Ascending aorta (tissue), 2 donors: ENCODE measurements around the gene RNGTT. TPM values are rescaled to one million over a fixed set of nuclear protein-coding genes. Genes with fewer than 3 reads are reported as not detected.
"Not testable (repeated sequence)": the region's sequence is repeated elsewhere in the genome, so short reads cannot be mapped to it uniquely, and the experiment has no call there.

ENCODE experiments used
- DNase-seq, 2 donors: peaks; one replicate each; pipeline ENCODE4 v3.0.0-alpha.2; 2019; ENCODE audit warnings: low spot score in 2 of 2
- H3K27ac ChIP-seq, 2 donors: fragments of 200-600 bp; sonication (generic); one replicate each; pipeline ENCODE4 v1.5.1; 2016 to 2017; ENCODE audit warnings: mild to moderate bottlenecking in 1 of 2
- H3K27me3 ChIP-seq: fragments of 200-600 bp; sonication (generic); one replicate; pipeline ENCODE4 v1.5.1; 2017
- H3K36me3 ChIP-seq, 2 donors: fragments of 200-600 bp; sonication (generic); one replicate each; pipeline ENCODE4 v1.5.1; 2016
- H3K4me1 ChIP-seq, 2 donors: fragments of 200-600 bp; sonication (generic); one replicate each; pipeline ENCODE4 v1.5.1; 2016 to 2017; ENCODE audit warnings: mild to moderate bottlenecking in 1 of 2
- H3K4me3 ChIP-seq, 2 donors: fragments of 200-600 bp; sonication (generic); one replicate each; pipeline ENCODE4 v1.5.1; 2016 to 2017; ENCODE audit warnings: mild to moderate bottlenecking in 1 of 2
- H3K9me3 ChIP-seq, 2 donors: fragments of 200-600 bp; sonication (generic); one replicate each; pipeline ENCODE4 v1.5.1; 2016
- intact Hi-C: fragments of 100-400 bp; cut with DNase I; formaldehyde crosslinking; loops from one replicate; pipeline ENCODE4 v1.15.1; 2023
- total RNA-seq: library from RNA; depleted of rRNA; stranded (reverse); fragments of >200 nt; gene quantifications from one replicate; pipeline ENCODE4 v1.1.0, GENCODE V29; 2016
- TF ChIP-seq, protein P1 (sequence below), 3 experiments: fragments of 200-600 bp in 2 of 3; fragments of 450-650 bp in 1 of 3; sonication (generic) in 2 of 3; IDR thresholded peaks; one replicate each; pipeline ENCODE4 v1.5.1; 2016 to 2019; ENCODE audit warnings: antibody characterized with exemption in 3 of 3, mild to moderate bottlenecking in 1 of 3, moderate library complexity in 1 of 3

RNGTT gene
- total RNA-seq, 1 donor from 2014 or later: 13.4 TPM

DNA sequence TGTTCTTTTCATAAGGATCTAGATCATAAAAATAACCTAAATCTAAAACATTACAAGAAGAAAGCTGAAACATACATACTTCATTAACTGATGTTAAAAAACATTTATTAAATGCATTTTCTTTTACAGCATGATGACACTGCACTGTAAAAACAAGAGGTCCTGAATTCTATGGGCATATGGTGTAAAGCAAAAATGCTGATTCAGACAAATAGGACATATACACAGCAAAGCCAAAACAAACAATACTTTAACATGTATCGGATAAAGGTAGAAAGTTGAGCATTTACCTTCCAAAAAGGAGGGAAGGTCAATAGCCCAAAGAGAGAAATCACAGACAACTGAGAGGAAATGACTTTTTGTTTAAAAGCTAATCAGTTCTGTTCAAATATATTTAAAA lies 221.5 kb downstream of the RNGTT start:
- TF ChIP-seq, protein P1, sequence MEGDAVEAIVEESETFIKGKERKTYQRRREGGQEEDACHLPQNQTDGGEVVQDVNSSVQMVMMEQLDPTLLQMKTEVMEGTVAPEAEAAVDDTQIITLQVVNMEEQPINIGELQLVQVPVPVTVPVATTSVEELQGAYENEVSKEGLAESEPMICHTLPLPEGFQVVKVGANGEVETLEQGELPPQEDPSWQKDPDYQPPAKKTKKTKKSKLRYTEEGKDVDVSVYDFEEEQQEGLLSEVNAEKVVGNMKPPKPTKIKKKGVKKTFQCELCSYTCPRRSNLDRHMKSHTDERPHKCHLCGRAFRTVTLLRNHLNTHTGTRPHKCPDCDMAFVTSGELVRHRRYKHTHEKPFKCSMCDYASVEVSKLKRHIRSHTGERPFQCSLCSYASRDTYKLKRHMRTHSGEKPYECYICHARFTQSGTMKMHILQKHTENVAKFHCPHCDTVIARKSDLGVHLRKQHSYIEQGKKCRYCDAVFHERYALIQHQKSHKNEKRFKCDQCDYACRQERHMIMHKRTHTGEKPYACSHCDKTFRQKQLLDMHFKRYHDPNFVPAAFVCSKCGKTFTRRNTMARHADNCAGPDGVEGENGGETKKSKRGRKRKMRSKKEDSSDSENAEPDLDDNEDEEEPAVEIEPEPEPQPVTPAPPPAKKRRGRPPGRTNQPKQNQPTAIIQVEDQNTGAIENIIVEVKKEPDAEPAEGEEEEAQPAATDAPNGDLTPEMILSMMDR (IDR thresholded peaks at IDR 0.05): no peak
- Histone ChIP-seq H3K4me3 (no peak overlapping the region), H3K9me3 (no peaks in the 10 kb centered on the region), H3K36me3 (no peaks in the 10 kb centered on the region), H3K4me1 (no peaks in the 10 kb centered on the region), H3K27me3 (no peaks in the 10 kb centered on the region), H3K27ac (no peak overlapping the region)
- no peak for DNase-seq
- intact Hi-C loops: no loop called here

DNA sequence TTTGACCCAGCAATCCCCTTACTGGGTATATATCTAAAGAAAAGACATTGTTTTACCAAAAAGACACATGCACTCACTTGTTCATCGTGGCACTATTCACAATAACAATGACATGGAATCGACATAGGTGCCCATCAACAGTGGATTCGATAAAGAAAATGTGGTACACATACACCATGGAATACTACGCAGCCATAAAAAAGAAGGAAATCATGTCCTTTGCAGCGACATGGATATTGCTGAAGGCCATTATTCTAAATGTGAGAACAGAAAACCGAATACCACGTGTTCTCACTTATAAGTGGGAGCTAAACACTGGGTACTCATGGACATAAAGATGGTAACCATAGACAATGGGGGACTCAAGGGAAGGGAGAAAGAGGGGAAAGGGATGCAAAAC lies 222.3 kb downstream of the RNGTT start:
- no peak overlapping the region for H3K4me3 ChIP-seq
- TF ChIP-seq, protein P1 (IDR thresholded peaks at IDR 0.05): no peak
- no peaks in the 10 kb centered on the region for H3K27me3 ChIP-seq
- intact Hi-C loops: no loop called here
- H3K27ac ChIP-seq: no peak overlapping the region
- H3K36me3 ChIP-seq: no peaks in the 10 kb centered on the region
- H3K9me3 ChIP-seq: no peaks in the 10 kb centered on the region
- DNase-seq: no peak
- no peaks in the 10 kb centered on the region for H3K4me1 ChIP-seq

DNA sequence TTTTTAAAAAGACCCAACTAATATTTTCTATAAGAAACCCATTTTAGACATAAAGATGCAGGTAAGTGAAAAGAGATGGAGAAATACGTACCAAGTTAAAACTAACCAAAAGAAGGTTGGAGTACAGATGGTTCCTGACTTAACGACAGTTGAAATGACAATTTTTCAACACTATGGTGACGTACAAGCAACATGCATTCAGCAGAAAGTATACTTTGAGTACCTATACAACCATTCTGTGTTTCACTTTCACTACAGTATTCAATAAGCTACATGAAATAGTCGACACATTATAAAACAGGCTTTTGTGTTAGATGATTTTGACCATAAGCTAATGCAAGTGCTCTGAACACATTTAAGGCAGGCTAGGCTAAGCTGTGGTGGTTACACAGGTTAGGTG lies 228.9 kb downstream of the RNGTT start:
- TF ChIP-seq, protein P1 (IDR thresholded peaks at IDR 0.05): no peak
- intact Hi-C loops: no loop called here
- H3K36me3 ChIP-seq: no peaks in the 10 kb centered on the region

DNA sequence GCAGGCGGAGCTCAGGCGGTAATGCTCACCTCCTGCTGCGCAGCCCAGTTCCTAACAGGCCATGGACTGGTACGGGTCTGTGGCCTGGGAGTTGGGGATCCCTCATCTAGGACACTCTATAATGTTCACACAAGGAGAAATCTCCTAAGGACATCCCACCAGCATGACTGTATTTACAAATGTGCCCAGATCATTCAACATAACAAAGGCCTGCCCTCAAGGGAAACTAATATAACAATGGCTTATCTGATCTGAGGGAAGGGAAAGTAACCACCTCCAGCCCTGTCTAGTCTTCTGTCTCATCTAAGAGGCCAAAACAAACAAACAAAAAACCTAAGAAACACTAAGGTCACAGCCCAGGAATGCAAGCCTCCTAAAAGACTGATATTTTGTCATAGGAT lies 232.8 kb downstream of the RNGTT start:
- Histone ChIP-seq H3K9me3 (no peaks in the 10 kb centered on the region), H3K4me3 (no peak overlapping the region)

More for the DNA sequence above, 228.9 kb downstream of the RNGTT start:
- Histone ChIP-seq H3K4me1 (peaks cover 0 to 14% of the 10 kb centered on the region in 2 donors), H3K27me3 (no peaks in the 10 kb centered on the region), H3K27ac (no peak overlapping the region), H3K9me3 (no peaks in the 10 kb centered on the region), H3K4me3 (no peak overlapping the region)
- DNase-seq: no peak

DNA sequence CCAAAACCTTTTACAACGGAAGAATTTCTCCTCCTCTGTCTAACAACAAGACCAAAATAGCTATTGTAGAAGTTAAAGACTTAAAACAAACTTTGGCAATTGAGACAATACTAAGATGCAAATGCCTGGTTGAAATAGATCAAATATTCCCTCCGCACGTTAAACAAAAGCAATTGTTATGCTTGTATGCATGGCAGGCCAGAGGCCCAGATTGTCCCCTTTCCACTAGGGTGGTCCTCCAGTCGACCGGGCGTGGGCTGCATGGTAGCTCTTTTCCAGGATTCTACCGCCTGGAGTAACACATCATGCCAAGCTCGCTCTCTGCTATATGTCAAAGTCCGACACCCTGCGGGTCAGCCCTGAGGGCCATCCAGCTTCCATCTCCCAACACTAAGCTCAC lies 234.7 kb downstream of the RNGTT start:
- Histone ChIP-seq H3K4me1 (peaks cover 0 to 8% of the 10 kb centered on the region in 2 donors), H3K4me3 (no peak overlapping the region), H3K9me3 (no peaks in the 10 kb centered on the region), H3K36me3 (no peaks in the 10 kb centered on the region), H3K27me3 (no peaks in the 10 kb centered on the region), H3K27ac (no peak overlapping the region)
- intact Hi-C loops: no loop called here
- TF ChIP-seq, protein P1 (IDR thresholded peaks at IDR 0.05): no peak
- DNase-seq: no peak

More for the DNA sequence above, 232.8 kb downstream of the RNGTT start:
- Histone ChIP-seq H3K36me3 (no peaks in the 10 kb centered on the region), H3K27me3 (no peaks in the 10 kb centered on the region), H3K27ac (no peak overlapping the region), H3K4me1 (peaks cover 0 to 14% of the 10 kb centered on the region in 2 donors)
- intact Hi-C loops: no loop called here
- TF ChIP-seq, protein P1 (IDR thresholded peaks at IDR 0.05): no peak
- no peak for DNase-seq

DNA sequence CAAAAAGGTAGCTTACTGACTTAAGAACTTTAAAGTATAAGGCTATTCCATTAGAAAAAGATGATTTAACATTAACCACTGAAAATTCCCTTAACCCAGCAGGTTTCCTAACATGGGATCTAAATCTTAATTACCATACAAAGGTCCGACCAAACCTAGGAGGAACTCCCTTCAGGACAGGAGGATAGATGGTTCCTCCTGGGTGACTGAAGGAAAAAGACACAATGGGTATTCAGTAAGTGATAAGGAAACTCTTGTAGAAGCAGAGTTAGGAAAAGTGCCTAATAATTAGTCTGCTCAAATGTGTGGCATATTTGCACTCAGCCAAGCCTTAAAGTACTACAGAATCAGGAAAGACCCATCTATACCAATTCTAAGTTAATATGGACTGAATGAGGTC lies 237.0 kb downstream of the RNGTT start:
- intact Hi-C loops: not testable (repeated sequence)

More for the DNA sequence above, 237.0 kb downstream of the RNGTT start:
- not testable (repeated sequence) for H3K27me3 ChIP-seq, H3K9me3 ChIP-seq, H3K27ac ChIP-seq, H3K36me3 ChIP-seq, H3K4me3 ChIP-seq, H3K4me1 ChIP-seq, DNase-seq
